Measurements from ENCODE around the gene HES3.

Gene HES3

DNA sequence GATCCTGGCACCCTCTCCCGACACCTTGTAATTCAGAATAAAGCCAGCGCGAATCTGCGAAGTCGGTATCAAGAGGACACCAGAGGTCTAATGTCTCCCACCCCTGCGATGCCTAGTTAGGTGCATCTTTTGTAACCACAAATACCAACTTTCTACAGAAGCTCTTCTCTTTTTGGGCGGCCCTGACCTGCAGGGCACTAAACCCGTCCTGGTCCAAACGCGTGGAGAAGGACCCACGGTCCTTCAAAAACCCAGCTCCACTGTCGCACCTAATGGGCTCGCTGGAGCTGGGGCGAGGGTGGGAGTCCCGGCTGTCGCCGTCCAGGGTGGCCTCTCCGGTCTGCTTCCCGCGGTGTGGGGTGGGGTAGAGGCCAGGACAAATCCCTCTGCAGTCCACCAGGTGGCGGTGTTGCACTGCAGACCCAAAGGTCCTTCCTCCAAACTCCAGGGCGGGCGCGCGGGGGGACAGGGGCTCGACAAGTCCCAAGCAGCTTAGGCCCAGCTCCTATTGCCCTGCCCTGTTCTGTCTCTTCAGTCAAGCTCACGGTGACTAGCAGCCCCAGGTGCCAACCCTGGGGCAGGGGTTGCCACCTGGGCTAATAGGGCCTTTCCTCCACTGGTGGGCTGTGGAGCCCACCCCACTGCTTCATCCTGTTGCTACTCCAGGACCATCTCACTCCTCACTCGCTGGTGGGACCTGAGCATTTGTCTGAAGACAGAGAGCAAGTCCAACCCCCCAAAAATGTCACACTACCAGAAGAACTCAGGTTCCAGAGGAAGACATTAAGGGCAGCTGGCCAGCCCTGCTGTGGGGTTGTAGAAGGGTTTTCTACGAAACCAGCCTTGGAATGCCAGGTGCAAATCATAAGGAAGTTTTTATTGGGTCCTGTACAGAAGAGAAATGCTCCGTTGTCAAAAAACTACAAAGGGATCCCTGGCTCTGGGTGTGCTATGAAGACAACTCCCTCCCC lies 2.8 kb downstream of the HES3 start:
- DNase-seq, result peak; percentile 60

DNA sequence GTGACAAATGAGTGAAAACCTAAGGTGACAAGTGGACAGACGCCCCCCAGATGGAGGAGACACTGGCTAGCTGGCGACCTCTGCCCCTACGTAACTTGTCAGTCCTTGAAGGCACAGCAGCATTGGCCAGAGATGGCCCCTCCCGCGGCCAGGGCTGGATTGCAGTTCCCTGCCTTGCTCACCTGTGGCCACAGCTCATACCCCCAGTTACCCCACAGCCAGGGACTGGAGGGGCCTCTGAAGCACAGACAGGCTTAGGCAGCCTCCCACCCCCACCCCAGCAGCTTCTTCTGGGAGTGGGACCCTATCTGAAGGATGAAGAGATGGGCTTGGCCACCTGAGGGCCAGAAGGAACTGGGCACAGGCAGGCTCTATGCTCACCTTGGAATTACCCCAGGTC lies 3.7 kb downstream of the HES3 start:
- no peak for DNase-seq

DNA sequence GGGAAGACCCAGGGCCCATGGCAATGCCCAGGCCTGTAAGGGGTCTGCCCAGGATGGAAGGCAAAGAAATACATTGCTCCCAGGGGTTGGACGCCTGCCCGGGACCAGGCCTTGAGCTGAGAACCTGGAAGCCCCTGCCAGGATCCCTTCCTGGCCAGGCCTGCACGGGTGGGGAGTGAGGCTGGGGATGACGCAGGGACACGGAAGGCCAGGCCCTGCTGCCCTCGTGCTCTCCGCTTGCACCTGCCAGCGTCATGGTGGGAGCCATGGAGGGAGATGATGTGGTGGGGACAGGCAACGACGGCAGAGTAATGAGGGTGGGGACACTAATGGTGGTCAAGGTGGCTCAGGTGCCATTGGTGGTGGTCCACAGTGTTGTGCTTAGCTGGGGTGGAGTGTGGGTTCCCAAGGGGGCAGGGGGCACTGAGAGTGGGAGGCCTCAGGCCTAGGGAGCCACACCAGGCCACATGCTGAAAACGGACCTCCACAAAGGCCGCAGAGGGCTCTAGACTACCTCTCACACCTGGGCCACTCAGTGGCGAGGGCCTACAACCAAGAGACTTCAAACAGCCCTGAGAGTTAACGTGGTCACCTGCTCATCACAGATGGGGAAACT lies 4.3 kb downstream of the HES3 start:
- DNase-seq, result no peak

DNA sequence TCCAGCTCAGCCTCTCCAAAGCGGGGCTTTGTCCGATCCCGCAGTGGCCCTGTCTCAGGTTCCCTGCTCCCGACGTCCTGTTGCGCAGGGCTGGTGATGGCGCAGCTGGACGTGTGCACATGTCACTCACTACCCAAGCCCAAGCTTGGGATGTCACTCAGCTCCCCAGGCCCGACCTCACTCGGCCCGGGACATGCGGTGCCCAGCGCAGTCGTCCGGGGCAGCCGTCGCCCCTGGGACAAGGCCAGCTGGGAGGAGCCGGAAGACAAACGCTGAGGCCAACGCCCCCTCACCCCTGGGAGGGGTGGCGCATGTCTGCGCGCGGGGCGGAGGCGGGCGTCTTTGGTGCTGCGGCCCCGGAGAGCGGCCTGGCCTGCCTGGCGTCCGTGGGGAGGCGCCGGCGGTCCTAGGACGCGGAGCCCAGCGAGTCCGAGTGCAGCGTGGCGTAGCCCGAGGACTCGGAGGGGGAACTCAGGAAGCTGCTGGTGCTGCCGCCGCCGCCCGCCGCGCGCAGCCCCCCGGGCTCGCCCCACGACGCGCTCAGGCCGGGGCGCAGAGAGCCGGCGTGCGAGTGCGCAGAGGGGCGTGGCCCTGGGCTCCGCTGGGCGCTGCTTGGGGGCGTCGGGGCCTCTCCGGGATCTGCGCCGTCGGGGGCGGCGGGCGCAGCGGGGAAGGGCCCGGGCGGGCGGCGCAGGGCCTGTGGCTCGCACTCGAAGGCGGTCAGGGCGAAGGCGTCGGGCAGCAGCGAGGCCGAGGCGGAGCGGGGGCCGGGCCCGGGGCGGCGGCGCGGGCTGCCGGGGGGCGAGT lies 5.2 kb downstream of the HES3 start:
- DNase-seq, result peak; percentile 35

DNA sequence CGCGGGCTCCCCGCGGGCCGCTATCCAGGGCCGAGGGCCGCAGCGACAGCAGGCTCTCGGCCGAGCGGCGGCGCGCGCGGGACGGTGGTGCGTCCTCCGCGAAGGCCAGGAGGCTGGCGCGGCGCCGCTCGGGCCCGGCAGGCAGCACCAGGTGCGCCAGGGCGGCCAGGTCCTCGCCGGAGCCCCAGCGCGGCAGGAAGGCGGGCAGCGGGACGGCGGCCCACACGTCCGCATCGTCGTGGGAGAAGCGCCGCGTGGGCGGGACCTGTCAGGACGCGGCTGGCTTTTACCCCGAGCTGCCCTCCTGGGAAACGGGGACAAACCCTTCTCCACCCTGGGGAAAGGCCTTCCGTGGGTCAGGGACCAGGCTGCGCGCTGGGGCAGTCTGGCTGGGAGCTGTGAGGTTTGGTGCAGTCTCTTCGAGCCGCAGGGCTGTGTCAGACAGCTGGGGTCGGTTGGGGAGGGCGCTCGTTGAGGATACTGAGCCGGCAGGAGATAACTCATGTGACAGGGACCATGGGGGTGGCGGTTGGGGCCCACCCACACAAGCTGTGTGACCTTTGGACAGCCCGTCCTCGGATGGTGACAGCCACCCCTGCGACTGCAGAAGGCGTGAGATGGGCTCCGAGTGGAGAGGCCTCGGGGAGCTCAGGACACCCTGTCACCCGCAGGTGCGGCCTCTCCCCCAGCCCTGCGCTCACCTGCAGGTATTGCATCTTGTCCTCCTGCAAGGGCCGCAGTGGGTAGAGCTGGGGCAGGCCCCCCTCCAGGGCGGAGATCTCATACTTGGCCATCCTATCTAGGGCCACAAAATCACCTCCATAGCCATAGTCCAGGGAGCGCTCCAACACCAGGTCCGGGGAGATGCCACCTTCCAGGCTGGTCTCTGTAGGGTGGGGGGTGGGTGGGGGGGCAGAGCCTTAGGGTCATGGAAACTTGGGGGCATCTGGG lies 6.0 kb downstream of the HES3 start:
- DNase-seq, result no peak

DNA sequence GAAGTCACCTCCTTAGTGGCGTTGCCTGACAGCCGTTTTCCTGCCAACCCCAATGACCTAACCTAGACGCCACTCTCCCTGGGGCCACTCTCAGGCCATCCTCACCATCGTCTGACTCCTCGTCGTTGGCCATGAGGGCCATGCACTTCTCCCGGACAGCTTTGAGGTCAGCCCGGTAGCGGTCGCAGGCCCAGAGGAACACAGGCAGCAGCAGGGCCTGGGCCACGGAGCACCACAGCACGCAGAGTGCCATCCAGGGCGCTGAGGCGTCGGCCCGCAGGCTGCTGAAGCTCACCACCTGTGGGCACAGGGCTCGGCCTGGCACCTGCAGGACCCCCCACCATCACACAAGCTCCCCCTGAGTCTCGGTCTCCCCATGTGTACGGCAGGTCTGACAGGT lies 7.3 kb downstream of the HES3 start:
- no peak for DNase-seq

DNA sequence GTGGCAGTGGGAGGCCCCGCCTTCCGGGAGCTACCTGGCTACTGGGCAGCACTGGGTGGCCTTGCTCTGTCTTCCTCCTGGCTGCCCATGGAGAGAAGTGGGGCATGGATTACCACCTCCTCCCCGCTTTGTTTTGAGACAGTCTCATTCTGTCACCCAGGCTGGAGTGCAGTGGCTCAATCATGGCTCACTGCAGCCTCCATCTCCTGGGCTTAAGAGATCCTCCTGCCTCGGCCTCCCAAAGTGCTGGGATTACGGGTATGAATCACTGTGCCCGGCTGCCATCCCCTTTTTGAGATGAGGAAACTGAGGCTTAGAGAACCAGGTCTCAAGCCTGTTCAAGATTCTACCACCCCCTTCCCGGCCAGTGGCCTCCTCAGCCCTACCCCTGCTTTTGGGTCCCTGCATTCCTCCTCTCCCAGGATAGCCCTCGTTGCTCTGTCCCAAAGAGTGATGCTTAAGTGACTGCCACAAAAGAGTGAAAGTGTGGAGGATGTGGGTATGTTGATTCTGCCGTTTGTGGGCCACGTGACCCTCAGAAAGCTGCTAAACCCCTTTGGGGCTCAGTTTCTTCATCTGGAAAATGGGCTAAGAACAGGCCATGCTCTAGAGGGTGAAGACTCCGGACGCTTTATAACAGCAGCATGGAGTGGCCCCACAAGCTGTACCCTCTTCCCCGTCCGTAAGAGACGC lies 7.8 kb downstream of the HES3 start:
- no peak for DNase-seq

DNA sequence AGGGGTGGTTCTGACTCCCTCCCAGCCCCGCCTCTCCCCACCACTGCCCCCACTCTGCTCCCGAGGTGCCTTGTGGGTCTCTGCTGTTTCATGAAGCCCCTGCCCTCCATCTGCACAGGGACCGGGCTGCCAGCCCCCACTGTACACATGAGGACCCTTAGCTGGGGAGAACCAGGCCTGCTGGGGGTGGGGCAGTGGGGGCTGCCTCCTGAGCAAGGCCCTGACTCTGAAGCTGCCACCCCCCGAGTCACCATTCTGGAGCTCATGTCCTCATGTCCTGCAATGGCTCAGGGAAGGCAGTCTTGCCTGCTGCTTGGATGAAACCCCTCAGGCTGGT lies 8.4 kb downstream of the HES3 start:
- DNase-seq, result no peak

DNA sequence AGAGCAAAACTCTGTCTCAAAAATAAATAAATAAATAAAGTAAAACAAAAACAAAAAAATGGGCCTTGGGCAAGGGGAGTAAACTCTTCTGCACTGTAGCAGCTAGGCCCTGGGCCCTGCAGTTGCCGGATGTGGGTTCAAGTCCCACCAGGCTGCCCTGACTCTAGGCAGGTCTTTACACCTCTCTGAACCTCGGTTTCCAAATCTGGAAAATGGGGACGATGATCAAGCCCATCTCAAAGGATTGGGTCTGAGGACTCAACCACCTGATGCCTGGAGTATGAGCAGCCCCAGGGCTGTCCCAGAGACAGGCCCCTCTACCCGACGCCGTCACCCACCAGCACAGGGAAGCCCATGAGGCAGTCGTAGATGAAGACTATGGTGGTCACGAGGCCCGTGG lies 9.4 kb downstream of the HES3 start:
- DNase-seq, result no peak

DNA sequence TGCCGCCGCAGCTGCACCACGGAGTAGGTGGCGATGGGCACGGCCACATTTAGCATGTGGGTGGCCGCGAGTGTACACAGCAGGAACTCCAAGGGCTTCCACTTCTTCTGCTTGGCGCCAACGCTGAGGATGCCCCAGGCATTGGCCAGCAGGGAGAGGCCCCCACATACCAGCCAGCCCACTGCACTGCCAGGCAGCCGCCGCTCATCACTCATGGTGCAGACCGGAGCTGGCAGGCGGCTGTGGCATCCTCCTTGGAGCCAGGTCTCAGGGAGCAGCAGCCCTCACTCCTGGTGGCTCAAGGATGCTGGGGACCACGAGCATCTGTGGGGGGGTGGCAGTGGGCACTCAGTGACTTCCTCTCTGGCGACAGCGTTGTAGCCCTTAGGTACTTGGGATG lies 10.7 kb downstream of the HES3 start:
- DNase-seq, result no peak

DNA sequence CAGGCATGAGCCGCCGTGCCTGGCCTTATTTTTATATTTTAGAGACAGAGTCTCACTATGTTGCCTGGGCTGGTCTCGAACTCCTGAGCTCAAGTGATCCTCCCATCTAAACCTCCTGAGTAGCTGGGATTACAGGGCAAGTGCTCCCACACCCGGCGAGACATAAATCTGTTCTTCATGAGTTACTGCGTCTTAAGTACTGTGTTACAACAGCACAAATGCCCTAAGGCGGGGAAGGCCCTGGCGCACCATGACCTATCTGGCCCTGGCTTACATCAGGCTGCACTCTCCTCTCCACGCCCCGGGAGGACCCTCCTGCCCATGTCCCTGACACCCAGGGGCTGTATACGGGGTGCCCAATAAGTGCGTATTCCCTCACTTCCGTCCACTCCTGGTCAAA lies 12.7 kb downstream of the HES3 start:
- no peak for DNase-seq

DNA sequence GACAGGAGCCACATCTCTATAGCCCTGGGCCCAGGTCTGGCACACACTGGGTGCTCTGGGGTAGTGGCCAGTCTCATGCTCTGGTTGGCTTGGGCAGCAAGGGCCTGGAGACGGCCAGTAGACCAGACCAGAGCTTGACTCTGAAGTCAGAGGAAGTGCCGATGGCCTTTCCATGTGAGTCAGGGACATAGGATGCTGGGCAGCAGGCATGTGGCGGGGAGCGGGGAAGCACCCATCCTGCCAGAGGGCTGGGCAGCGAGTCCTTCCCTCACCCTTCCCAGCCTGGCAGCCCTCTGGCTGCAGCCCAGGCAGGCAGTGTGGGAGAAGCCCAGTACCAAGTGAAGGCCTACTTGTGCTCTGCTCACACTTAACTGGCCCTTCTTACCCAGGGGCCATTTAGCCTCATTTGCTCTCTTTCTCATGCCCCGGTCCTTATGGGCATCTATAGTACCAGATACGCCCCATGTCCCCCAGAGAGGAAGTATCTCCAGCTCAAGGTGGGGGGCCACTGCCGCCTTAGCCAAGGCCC lies 13.6 kb downstream of the HES3 start:
- no peak for DNase-seq

DNA sequence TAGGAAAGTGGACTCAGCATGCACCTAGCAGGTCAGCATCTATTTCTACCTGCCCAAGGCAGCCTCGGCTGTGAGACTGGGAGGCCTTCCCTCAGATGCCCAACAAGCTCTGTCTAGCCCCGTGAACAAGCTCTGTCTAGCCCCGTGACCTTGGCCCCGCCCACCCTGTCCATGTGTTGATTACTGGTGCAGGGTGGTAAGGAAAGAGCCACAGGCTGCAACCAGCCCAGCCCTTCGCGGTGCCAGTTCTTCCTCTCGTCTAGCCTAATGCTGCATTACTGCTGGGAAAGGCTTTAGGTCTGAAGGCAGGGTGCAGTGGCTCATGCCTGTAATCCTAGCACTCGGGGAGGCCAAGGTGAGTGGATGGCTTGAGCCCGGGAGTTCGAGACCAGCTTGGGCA lies 14.7 kb downstream of the HES3 start:
- DNase-seq, result no peak

DNA sequence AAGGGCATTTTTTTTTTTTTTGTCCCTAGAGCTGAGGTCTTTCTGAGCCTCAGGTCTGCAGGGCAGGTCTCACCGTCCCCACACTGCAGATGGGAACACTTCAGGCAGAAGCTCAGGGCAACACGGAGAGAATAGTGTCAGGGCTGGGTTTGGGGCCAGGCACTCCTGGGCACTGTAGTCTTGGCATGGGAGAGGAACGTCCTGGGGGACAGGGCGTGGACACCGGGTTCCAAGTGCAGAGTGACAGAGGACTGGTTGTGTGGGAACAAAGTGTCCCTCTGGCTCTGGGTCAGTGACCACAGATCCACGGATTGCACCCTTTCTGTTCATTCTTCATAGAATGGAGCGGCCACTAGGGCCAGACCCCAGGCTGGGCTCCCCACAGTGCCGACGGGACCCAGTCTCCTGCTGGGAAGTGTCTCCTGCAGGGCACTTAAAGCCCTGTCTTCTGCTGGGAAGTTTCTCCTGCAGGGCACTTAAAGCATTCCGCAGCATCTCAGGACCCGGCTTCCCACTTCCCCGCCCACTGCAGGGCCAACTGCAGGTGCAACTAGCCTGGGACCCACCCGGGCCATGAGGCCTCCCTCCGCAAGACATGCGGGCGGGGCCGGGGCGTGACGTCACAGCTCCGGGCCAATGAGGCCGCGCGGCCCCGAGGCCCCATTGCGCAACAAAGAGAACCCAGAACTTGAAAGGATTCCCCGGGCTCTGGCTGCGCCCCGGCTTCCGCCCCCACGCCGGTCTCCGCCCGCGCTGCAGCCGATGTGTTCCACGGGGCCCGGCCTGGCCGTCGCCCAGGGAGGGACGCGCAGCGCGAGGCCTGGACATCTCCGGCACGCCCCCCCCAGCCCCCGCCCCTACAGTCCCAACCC lies 15.7 kb downstream of the HES3 start:
- DNase-seq, result peak; percentile 76

DNA sequence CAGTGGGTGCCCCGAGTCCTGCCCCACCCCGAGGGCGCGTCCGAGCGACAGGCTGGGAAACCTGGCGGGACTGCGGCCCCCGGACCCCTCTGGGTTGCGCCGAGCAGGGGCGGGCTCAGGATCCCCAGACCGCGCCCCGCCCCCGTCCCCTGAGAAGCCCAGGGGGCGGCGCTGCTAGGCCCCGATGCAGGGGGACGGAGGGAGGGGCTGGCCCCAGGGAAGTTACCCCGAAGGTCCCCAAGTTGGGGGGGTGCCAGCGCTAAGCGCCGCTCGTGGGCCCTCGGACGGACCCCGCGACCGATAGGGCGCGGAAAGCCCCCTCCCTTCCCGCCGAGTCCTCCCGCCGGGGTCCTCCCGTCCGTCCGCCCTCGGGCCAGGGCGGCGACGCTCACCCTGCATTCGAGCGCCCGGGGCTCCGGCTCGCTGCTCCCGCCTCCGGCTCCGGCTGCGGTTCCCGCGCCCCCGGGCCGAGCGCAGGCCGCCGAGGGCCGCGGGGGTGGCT lies 16.5 kb downstream of the HES3 start:
- DNase-seq, result no peak

DNA sequence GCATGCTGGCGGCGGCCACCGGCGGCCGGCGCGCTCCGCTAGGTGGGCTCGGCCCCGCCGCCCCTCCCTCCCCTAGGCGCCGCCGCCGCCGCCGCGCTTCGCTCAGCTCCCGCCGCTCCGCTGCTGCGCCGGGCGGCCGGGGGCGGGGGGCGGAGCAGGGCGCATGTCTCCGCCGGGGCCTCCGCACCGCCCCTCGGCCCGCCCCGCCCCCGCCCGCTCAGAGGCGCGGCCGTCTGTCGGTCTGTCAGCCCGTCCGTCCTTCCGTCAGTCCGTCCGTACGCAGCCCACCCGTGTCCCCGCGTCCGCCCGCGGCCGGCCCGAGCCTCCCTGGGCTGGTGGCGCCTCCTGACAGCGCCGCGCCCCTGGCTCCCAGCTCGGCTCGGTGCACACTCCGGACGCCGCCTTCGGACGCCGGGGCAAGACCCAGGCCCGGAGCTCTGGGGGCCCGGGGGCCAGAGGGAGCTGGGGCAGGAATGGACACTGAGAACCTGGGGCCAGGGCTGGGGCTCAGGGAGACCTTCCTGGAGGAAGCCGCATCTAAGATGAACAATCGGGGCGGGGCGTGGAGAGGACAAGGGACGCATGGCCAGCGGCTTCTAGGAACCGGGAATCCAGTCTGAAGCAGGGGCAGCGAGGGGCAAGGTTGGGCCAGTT lies 17.1 kb downstream of the HES3 start, which contains the start of gene GPR153:
Gene GPR153, minus strand, starts transcription at position 138 of the 654 bp plus-strand sequence. CDS start 6,193 bp downstream, outside the sequence.
- DNase-seq, result no peak

DNA sequence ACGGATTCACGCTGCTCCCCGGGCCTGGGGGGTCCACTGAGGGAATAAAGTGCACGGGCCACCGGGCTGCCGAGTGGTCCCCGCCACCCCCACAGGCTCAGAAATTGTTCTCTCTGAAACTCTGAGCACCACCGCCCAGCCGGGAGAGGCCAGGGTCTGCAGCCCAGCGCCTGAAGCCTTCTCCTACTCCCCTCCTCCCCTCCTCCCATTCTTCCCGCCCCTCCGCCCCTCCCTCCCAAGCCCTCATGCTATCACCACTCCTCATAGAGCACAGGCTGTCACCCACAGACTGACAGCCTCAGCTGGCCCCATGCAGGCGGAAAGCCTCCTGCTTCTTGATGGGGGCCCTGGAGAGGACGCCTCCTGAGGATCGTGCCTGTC lies 17.6 kb downstream of the HES3 start:
- DNase-seq, result no peak

DNA sequence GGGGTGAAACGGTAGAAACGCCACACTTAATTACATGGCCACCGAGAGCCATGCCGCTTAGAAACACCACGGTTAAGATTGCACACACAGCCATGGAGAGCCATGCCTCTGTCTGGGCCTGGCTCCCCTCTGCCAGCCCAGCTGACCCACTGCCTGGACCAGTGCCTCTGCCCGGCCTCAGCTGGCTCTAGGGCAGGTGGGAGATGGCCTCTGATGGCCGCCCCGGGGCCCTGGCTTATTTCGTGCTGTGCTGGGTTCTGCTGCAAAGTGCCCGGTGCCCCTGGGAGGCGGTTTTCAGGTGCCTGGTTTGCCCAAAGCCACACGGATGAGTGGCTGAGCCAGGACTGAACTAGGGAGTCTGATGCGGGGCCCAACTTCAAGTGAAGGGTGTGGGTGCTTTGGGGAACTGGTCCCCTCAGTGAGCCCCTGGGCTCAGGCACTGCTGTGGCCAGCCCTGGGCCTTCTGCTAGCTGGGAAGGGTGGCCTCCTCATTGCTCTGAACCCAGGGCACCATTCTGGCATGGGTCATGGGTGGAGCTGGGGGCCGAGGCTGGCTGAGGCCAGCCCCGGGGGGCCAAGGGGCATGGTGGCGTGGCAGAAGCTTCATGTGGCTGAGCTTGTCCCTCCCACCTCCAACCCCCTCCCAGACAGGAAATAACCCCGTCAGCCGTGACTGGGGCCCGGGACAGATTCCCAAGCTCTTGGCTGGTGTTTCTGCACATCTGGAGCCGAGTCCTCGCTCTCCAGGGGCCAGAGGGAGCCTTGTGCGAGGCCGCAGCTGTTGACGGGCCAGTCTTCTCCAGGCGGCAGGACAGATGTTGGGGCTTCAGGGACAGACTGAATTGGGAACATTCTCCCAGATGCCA lies 18.8 kb downstream of the HES3 start:
- no peak for DNase-seq

DNA sequence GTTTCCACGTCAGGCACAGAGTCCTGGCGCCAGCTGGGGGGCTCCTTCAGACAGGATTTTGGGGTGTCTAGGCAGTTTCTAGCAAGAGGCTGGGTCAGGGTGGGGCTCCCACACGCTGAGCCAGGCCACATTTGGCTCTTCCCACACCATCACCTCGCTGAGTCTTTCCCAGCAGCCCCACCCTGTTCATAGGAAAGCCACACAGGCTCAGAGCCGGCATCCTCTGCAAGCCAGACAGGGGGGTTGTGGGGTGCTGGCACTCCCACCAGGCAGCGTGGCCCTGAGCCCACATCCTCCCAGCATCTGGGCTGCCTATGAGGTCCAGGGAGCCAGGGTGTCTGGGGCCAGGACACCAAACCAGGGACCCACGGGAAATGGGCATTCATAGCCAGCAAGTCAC lies 19.7 kb downstream of the HES3 start:
- no peak for DNase-seq

All from T1000 (cell line).